GM12878 (cell line): ENCODE results near the gene ERN1. TPM values are rescaled to one million over a fixed set of nuclear protein-coding genes. Genes with fewer than 3 reads are reported as not detected.

Source experiments
- BCL11A ChIP-seq: IDR thresholded peaks from 2 replicates; pipeline ENCODE4 v1.6.1; 2011; ENCODE audit warnings: low read depth, low read length
- CBX3 ChIP-seq: fragments of 200-600 bp; sonication (generic); IDR thresholded peaks from 2 replicates; pipeline ENCODE4 v1.6.1; 2016; ENCODE audit warnings: low read depth, borderline replicate concordance
- CEBPB ChIP-seq, 2 experiments: fragments of 150-350 bp in 1 of 2; IDR thresholded peaks; 2 replicates each; pipeline ENCODE4 v1.6.1; 2012 to 2014; ENCODE audit warnings: low read depth in 2 of 2, low read length in 2 of 2, borderline replicate concordance in 1 of 2, inconsistent platforms in 1 of 2
- EED ChIP-seq: sonication (generic); IDR thresholded peaks from 2 replicates; pipeline ENCODE4 v1.6.1; 2016; ENCODE audit warnings: antibody characterized with exemption, low read depth
- EP300 ChIP-seq, 2 experiments: fragments of 150-350 bp in 1 of 2; IDR thresholded peaks; 2 replicates each; pipeline ENCODE4 v1.6.1; 2011 to 2012; ENCODE audit warnings: low read depth in 2 of 2, low read length in 2 of 2, borderline replicate concordance in 1 of 2, improper control_type of control experiment in 1 of 2, inconsistent platforms in 1 of 2; ENCODE audit not compliant: control insufficient read depth in 1 of 2
- IKZF2 ChIP-seq, 2 experiments: fragments of 450-650 bp; IDR thresholded peaks; 2 replicates each; pipeline ENCODE4 v1.6.1; 2017; ENCODE audit warnings: mild to moderate bottlenecking in 2 of 2, moderate library complexity in 2 of 2
- NBN ChIP-seq: fragments of 450-650 bp; IDR thresholded peaks from 2 replicates; pipeline ENCODE4 v1.6.1; 2016
- SMAD1 ChIP-seq: fragments of 450-650 bp; IDR thresholded peaks from 2 replicates; pipeline ENCODE4 v1.6.1; 2018; ENCODE audit warnings: mild to moderate bottlenecking, low read depth; ENCODE audit not compliant: partially characterized antibody
- SUPT20H ChIP-seq: IDR thresholded peaks from 2 replicates; pipeline ENCODE4 v1.6.1; 2011; ENCODE audit warnings: low read depth, mild to moderate bottlenecking, low read length, moderate library complexity, borderline replicate concordance; ENCODE audit not compliant: control insufficient read depth
- SUZ12 ChIP-seq: fragments of 200-600 bp; sonication (generic); IDR thresholded peaks from one replicate; pipeline ENCODE4 v1.6.1; 2018; ENCODE audit warnings: antibody characterized with exemption, mild to moderate bottlenecking; ENCODE audit not compliant: unreplicated experiment
- USF2 ChIP-seq: IDR thresholded peaks from 2 replicates; pipeline ENCODE4 v1.6.1; 2011; ENCODE audit warnings: low read depth, low read length, improper control_type of control experiment, borderline replicate concordance
- WRNIP1 ChIP-seq: IDR thresholded peaks from 2 replicates; pipeline ENCODE4 v1.6.1; 2011; ENCODE audit warnings: low read depth, low read length, improper control_type of control experiment, borderline replicate concordance
- ZBED1 ChIP-seq: IDR thresholded peaks from 2 replicates; pipeline ENCODE4 v1.6.1; 2016; ENCODE audit warnings: borderline replicate concordance
- ZNF622 ChIP-seq: fragments of 450-650 bp; IDR thresholded peaks from 2 replicates; pipeline ENCODE4 v1.6.1; 2017; ENCODE audit warnings: mild to moderate bottlenecking, inconsistent platforms
- ZNF687 ChIP-seq: fragments of 450-650 bp; IDR thresholded peaks from 2 replicates; pipeline ENCODE4 v1.6.1; 2017; ENCODE audit warnings: mild to moderate bottlenecking, moderate library complexity
- polyA plus RNA-seq, 11 experiments: library from polyadenylated mRNA; depleted of rRNA in 4 of 11; unstranded in 6 of 11; stranded (reverse) in 5 of 11; fragments of >200 nt; fragmentation: Nextera tagmentation in 4 of 11; fragmentation: Illumina TruSeq in 1 of 11; extraction: Ambion mirVana in 4 of 11; extraction: Trizol in 1 of 11; gene quantifications; 1 replicate in 1 of 11; 2 replicates in 10 of 11; pipeline versions ENCODE4 v1.2.1 to v1.2.3, GENCODE V29; 2011 to 2016; ENCODE audit warnings: inconsistent platforms in 2 of 11, missing spikeins in 2 of 11, low read depth in 1 of 11
- total RNA-seq, 4 experiments: library from RNA; depleted of rRNA in 3 of 4; stranded (reverse); fragments of >200 nt in 3 of 4; fragmentation: Illumina TruSeq in 1 of 4; extraction: Trizol in 1 of 4; gene quantifications; 2 replicates each; pipeline versions ENCODE4 v1.2.1 to v1.2.3, GENCODE V29; 2013 to 2021
- TF ChIP-seq, protein P1 (sequence below): IDR thresholded peaks from 2 replicates; pipeline ENCODE4 v1.6.1; 2012; ENCODE audit warnings: low read depth, low read length, improper control_type of control experiment
- TF ChIP-seq, protein P2 (sequence below): IDR thresholded peaks from 2 replicates; pipeline ENCODE4 v1.6.1; 2011; ENCODE audit warnings: borderline replicate concordance, low read depth, mild to moderate bottlenecking, moderate library complexity, low read length; ENCODE audit not compliant: insufficient read depth, poor library complexity, severe bottlenecking

The ERN1 gene
- total and polyA plus RNA-seq, 10 of the 15 experiments (the other 5 are each of a cell fraction or from before 2014, with no cell fraction given), result 2.6 to 19.2 (median 7.6) TPM

DNA sequence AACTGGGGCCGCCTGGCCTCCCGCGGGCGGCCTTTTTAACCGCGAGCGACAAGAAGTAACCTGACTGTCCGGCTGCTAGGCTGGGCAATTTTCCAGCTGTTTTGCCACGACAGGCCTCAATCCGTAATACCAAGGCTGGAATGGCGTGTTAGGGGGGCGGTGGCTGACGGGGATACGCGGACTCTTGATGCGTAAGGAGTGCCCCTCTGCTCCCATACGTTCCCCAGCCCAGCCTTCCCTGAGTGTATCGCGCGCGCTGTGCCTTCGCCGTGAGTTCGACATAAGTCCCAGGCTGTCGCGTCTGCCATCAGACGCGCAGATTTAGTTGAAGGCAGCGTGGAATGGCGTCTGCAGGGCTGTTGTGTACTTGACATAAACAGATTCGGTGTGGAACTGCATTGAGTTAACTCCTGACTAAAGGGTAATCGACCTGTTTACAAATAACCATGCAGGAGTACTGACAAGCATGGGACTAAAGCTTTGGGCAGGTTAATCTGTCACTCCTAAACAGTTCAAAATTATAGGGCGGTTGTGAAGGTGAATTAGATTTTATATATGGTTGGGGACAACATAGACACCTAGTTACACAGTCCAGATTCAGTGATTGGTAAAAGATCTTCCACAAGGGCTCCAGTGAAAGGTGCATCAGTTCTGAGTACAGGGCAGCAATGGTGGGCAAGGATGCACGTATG, 16.6 kb upstream of the ERN1 start (continued):
- TF ChIP-seq ZNF687 (no peak), ZBED1 (peak; percentile 84), SUZ12 (no peak), CBX3 (no peak), ZNF622 (no peak), IKZF2 (IDR thresholded peaks at IDR 0.05) (no peak), SUPT20H (no peak), WRNIP1 (0 out of 2 replicates have a peak, but pooled peaks have one; percentile 78), EED (no peak), CEBPB (IDR thresholded peaks at IDR 0.05; ENCODE audit: borderline replicate concordance in 1 of 2, low read depth in 2 of 2, low read length in 2 of 2) (0 out of 4 replicates have a peak, but pooled peaks of 1 of the 2 experiments have one; percentile 15), SMAD1 (no peak), USF2 (no peak), BCL11A (peak; percentile 27; the same call in 1 of the 2 replicates), NBN (no peak), EP300 (IDR thresholded peaks at IDR 0.05; ENCODE audit: borderline replicate concordance in 1 of 2, control insufficient read depth in 1 of 2, low read depth in 2 of 2, low read length in 2 of 2) (no peak)
- TF ChIP-seq, protein P1, sequence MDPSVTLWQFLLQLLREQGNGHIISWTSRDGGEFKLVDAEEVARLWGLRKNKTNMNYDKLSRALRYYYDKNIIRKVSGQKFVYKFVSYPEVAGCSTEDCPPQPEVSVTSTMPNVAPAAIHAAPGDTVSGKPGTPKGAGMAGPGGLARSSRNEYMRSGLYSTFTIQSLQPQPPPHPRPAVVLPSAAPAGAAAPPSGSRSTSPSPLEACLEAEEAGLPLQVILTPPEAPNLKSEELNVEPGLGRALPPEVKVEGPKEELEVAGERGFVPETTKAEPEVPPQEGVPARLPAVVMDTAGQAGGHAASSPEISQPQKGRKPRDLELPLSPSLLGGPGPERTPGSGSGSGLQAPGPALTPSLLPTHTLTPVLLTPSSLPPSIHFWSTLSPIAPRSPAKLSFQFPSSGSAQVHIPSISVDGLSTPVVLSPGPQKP, result no peak
- TF ChIP-seq, protein P2, sequence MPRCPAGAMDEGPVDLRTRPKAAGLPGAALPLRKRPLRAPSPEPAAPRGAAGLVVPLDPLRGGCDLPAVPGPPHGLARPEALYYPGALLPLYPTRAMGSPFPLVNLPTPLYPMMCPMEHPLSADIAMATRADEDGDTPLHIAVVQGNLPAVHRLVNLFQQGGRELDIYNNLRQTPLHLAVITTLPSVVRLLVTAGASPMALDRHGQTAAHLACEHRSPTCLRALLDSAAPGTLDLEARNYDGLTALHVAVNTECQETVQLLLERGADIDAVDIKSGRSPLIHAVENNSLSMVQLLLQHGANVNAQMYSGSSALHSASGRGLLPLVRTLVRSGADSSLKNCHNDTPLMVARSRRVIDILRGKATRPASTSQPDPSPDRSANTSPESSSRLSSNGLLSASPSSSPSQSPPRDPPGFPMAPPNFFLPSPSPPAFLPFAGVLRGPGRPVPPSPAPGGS, result no peak
